Activated effector memory CD4-positive, alpha-beta T cell treated with Interleukin-2 at 50 U/mL for 16 hours (primary cell): ENCODE data around the gene MRPL18.

ENCODE experiments used
- DNase-seq: peaks from one replicate; pipeline ENCODE4 v3.0.0-alpha.2; 2020

MRPL18 gene

GRCh38 chr6:159844737-159845645, 54.7 kb downstream of the MRPL18 start:
- DNase-seq, result no peak
